Coronary artery (tissue), 2 donors: ENCODE data around the gene BASP1.

Experiments
- DNase-seq: peaks from one replicate; pipeline ENCODE4 v3.0.0-alpha.2; 2017; ENCODE audit warnings: low spot score
- H3K27ac ChIP-seq, 2 donors: fragments of 200-600 bp; sonication (generic); one replicate each; pipeline ENCODE4 v1.5.1; 2016 to 2019
- H3K4me3 ChIP-seq: fragments of 200-600 bp; sonication (generic); 2 replicates; pipeline ENCODE4 v1.5.1; 2016; ENCODE audit warnings: mild to moderate bottlenecking, moderate library complexity
- TF ChIP-seq, protein P1 (sequence below): fragments of 200-600 bp; sonication (generic); IDR thresholded peaks from one replicate; pipeline ENCODE4 v1.5.1; 2019; ENCODE audit warnings: antibody characterized with exemption

Gene BASP1, protein sequence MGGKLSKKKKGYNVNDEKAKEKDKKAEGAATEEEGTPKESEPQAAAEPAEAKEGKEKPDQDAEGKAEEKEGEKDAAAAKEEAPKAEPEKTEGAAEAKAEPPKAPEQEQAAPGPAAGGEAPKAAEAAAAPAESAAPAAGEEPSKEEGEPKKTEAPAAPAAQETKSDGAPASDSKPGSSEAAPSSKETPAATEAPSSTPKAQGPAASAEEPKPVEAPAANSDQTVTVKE

DNA sequence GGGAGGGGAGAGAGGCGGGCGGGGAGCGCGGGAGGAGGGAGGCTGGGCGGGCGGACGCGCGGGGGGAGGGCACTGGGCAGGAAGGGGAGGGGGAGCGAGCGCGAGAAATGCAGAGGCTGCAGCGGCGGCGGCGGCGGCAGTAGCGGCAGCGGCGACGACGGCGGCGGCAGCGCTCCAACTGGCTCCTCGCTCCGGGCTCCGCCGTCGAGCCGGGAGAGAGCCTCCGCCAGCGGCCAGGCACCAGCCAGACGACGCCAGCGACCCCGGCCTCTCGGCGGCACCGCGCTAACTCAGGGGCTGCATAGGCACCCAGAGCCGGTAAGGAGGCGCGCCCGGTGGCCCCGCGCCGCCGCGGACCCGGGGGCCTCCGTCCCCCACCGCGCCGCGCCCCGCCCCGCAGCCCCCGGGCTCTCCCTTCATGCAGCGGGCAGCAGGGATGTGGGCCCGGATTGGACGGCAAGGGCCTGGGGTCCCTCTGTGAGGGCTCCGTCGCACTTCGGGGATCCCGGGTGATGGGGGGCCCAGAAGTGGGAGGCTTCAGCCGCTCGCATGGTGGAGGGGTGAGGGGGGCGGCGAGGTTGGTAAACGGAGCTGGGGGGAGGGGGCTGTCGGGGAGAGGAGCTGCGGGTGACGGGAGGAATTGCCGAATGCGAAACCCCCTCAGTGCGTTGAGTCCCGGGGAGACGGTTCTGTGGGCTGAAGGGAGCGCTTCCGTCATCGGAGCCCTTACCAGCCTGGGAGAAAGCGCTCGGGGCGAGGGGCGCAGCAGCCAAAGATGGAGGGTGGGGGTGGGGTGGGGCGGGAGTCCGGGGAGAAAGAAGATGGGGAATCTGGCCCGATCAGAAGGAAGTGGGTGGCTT is at the start of gene BASP1:
BASP1 (plus strand) TSS at position 139 of the 860 bp plus-strand sequence. CDS start 57,586 bp downstream, outside the sequence.
- H3K4me3 ChIP-seq, result peak within 1 kb of the TSS; percentile 81
- peak within 1 kb of the TSS; percentile 80 to 81 for H3K27ac ChIP-seq
- DNase-seq, result peak; percentile 77
- TF ChIP-seq, protein P1, sequence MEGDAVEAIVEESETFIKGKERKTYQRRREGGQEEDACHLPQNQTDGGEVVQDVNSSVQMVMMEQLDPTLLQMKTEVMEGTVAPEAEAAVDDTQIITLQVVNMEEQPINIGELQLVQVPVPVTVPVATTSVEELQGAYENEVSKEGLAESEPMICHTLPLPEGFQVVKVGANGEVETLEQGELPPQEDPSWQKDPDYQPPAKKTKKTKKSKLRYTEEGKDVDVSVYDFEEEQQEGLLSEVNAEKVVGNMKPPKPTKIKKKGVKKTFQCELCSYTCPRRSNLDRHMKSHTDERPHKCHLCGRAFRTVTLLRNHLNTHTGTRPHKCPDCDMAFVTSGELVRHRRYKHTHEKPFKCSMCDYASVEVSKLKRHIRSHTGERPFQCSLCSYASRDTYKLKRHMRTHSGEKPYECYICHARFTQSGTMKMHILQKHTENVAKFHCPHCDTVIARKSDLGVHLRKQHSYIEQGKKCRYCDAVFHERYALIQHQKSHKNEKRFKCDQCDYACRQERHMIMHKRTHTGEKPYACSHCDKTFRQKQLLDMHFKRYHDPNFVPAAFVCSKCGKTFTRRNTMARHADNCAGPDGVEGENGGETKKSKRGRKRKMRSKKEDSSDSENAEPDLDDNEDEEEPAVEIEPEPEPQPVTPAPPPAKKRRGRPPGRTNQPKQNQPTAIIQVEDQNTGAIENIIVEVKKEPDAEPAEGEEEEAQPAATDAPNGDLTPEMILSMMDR, result no peak

DNA sequence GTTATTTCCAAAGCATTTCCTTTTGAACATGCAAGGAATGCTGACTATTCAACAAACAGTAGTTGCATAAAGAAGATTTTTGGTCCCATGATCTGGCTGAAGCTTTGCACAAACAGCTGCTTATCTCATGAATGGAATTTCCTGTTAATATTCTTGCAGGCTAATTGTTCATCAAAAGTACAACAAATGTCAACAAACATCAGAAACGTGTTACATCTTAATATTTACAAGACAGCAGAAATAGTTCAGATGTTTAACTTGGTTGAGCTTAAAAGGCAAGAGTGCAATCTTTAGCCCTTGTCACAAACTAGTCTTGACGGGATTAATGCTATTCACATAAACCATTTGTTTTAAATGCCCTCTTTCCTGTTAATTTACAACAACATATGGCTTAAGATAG is 47.9 kb upstream of the BASP1 start:
- Histone ChIP-seq H3K4me3 (no peak overlapping the region), H3K27ac (no peak overlapping the region)
- no peak for DNase-seq
- TF ChIP-seq, protein P1, result no peak

DNA sequence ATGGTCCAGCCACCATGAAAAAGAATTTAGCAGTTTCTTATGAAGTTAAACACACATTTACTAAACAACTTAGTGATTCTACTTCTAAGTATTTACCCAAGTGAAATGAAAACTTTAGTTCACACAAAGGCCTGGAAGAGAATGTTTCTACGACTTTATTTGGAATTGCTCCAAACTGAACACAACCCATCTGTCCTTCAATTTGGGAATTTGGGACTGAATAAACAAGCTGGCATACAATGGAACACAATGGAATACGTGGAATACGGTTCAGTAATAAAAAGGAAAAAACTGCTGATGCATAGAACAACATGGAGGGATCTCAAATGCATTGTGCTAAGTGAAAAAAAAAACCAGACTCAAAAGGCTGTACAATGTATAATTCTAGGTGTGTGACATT is 44.6 kb upstream of the BASP1 start:
- H3K4me3 ChIP-seq, result no peak overlapping the region
- TF ChIP-seq, protein P1, result no peak
- no peak for DNase-seq
- no peak overlapping the region for H3K27ac ChIP-seq

DNA sequence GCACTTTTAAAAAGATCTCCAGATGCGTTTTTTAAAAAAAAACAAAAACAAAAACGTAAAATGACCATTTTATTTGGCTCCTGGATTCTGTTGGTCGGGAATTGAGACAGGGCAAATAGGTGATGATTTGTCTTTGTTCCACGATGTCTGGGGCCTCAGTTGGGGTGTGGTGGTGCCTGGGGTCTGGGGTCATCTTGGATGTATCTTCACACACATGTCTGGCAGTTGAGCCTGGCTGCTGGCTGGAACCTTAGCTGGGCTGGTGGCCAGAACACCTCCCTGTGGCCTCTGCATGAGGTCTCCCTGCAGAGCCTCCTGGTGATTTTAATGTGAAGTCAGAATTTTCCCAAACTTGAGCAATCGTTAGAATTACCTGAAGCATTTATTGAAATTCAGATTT is 42.5 kb upstream of the BASP1 start:
- no peak for DNase-seq

DNA sequence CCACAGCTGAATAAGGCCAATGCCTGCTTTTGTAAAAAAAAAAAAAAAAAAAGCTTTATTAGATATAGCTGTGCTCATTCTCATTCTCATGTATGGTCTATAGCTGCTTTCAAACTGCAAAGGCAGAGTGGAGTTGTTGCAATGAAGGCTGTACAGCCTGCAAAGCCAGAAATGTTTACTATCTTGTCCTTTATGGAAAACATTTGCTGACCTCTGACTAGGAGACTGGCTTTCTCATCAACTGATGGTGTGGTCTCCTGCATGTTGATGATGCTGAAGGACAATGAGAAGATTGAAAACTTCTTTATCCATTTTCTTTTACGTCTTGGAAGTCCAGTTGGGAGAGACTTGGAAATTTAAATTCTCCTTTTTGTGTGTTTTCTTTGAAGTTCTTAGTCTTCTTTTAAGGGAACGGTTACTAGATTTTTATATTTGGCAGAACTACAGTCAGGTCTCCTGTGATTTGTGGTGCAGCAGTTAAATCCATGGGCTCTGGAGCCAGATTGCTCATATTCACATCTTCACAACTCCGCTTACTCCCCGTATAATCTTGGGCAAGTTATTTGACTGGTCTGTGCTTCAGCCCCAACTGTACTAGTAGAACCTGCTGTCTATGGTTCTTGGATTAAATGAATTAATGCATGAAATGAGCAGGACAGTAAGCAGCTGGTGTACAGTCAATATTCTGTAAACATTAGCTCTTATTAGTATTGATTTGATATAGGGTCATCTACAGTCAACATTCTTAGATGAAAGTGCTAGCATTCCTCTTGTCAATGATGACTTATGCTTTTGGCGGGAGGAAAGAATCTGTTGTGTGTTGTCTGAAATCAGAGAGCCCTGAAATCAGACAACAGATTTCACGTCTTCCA is 39.7 kb upstream of the BASP1 start:
- H3K27ac ChIP-seq, result no peak overlapping the region
- DNase-seq, result no peak
- TF ChIP-seq, protein P1, result no peak
- H3K4me3 ChIP-seq, result no peak overlapping the region

More for the DNA sequence above, 42.5 kb upstream of the BASP1 start:
- no peak overlapping the region for H3K27ac ChIP-seq
- no peak overlapping the region for H3K4me3 ChIP-seq
- TF ChIP-seq, protein P1, result no peak

DNA sequence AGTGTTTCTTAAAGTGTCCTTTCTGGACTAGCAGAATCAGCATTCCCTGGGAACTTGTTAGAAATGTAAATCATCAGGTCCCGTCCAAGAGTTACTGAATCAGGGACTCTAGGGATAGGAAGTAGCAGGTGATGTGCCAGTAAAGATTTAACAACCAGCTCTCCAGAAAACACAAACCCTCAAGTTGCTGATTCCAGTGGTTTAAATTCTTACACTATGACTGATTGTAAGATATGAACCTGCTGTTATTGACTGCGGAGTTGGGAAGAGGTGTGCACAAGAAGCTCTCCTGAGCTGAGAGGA is 39.1 kb upstream of the BASP1 start:
- TF ChIP-seq, protein P1, result no peak
- Histone ChIP-seq H3K4me3 (no peak overlapping the region), H3K27ac (no peak overlapping the region)
- no peak for DNase-seq
